Right atrium auricular region (tissue), 2 donors: ENCODE measurements around the gene ERP29. TPM values are rescaled to one million over a fixed set of nuclear protein-coding genes. Genes with fewer than 3 reads are reported as not detected.

Experiments
- DNase-seq: peaks from one replicate; pipeline ENCODE4 v3.0.0-alpha.2; 2019; ENCODE audit warnings: low spot score
- H3K27ac ChIP-seq, 2 donors: fragments of 200-600 bp; sonication (generic); 1 replicate in 1 of 2; 2 replicates in 1 of 2; pipeline ENCODE4 v1.5.1; 2016 to 2019
- H3K27me3 ChIP-seq, 2 donors: fragments of 200-600 bp; sonication (generic); one replicate each; pipeline versions ENCODE4 v1.5.1 to v1.6.0; 2017 to 2019
- H3K36me3 ChIP-seq: fragments of 200-600 bp; sonication (generic); one replicate; pipeline ENCODE4 v1.5.1; 2016
- H3K4me1 ChIP-seq, 2 donors: fragments of 200-600 bp; sonication (generic); one replicate each; pipeline versions ENCODE4 v1.5.1 to v1.6.0; 2017 to 2019
- H3K4me3 ChIP-seq, 2 donors: fragments of 200-600 bp; sonication (generic); 1 replicate in 1 of 2; 2 replicates in 1 of 2; pipeline ENCODE4 v1.5.1; 2017 to 2019; ENCODE audit warnings: mild to moderate bottlenecking in 1 of 2, moderate library complexity in 1 of 2
- H3K9me3 ChIP-seq, 2 donors: fragments of 200-600 bp; sonication (generic); one replicate each; pipeline ENCODE4 v1.5.1; 2019
- CTCF ChIP-seq, 2 donors: fragments of 200-600 bp; sonication (generic); IDR thresholded peaks; one replicate each; pipeline ENCODE4 v1.5.1; 2019; ENCODE audit warnings: antibody characterized with exemption in 2 of 2
- total RNA-seq, 2 donors: library from RNA; depleted of rRNA; stranded (reverse); fragments of >200 nt; gene quantifications; one replicate each; pipeline ENCODE4 v1.1.0, GENCODE V29; 2016

The ERP29 gene
- total RNA-seq, 2 donors from 2014 or later: 20.9 to 26.8 TPM

- TF ChIP-seq CTCF (IDR thresholded peaks at IDR 0.05): no peak
- peaks cover 43% of the 10 kb centered on the region for H3K36me3 ChIP-seq
Observed at GRCh38 chr12:112020947-112021457, 7.8 kb downstream of the ERP29 start.

GRCh38 chr12:112022241-112023016 lies 9.2 kb downstream of the ERP29 start:
- no peaks in the 10 kb centered on the region for H3K4me1 ChIP-seq
- TF ChIP-seq CTCF (IDR thresholded peaks at IDR 0.05): no peak
- peaks cover 36% of the 10 kb centered on the region for H3K36me3 ChIP-seq
- DNase-seq: no peak
- H3K9me3 ChIP-seq: no peaks in the 10 kb centered on the region
- no peak overlapping the region for H3K4me3 ChIP-seq
- no peak overlapping the region for H3K27ac ChIP-seq
- no peaks in the 10 kb centered on the region for H3K27me3 ChIP-seq

More at GRCh38 chr12:112020947-112021457, 7.8 kb downstream of the ERP29 start:
- no peaks in the 10 kb centered on the region for H3K9me3 ChIP-seq
- H3K27ac ChIP-seq: no peak overlapping the region
- DNase-seq: no peak
- no peak overlapping the region for H3K4me3 ChIP-seq
- no peaks in the 10 kb centered on the region for H3K4me1 ChIP-seq
- no peaks in the 10 kb centered on the region for H3K27me3 ChIP-seq

- H3K4me1 ChIP-seq: no peaks in the 10 kb centered on the region
- no peaks in the 10 kb centered on the region for H3K27me3 ChIP-seq
- peaks cover 46% of the 10 kb centered on the region for H3K36me3 ChIP-seq
- TF ChIP-seq CTCF (IDR thresholded peaks at IDR 0.05): no peak
- no peaks in the 10 kb centered on the region for H3K9me3 ChIP-seq
- DNase-seq: no peak
- no peak overlapping the region for H3K4me3 ChIP-seq
- H3K27ac ChIP-seq: no peak overlapping the region
Observed at GRCh38 chr12:112023759-112024396, 10.7 kb downstream of the ERP29 start.

GRCh38 chr12:112025808-112026375 lies 12.7 kb downstream of the ERP29 start:
- Histone ChIP-seq H3K27me3 (no peaks in the 10 kb centered on the region), H3K9me3 (no peaks in the 10 kb centered on the region), H3K4me1 (no peaks in the 10 kb centered on the region), H3K27ac (no peak overlapping the region), H3K4me3 (no peak overlapping the region), H3K36me3 (peaks cover 50% of the 10 kb centered on the region)
- no peak for TF ChIP-seq CTCF (IDR thresholded peaks at IDR 0.05)
- DNase-seq: no peak

- no peaks in the 10 kb centered on the region for H3K27me3 ChIP-seq
- H3K27ac ChIP-seq: no peak overlapping the region
- H3K36me3 ChIP-seq: peaks cover 42% of the 10 kb centered on the region
- H3K4me1 ChIP-seq: no peaks in the 10 kb centered on the region
- no peak for DNase-seq
- no peak overlapping the region for H3K4me3 ChIP-seq
- TF ChIP-seq CTCF (IDR thresholded peaks at IDR 0.05): no peak
- no peaks in the 10 kb centered on the region for H3K9me3 ChIP-seq
Observed at GRCh38 chr12:112029301-112029700, 16.1 kb downstream of the ERP29 start.
